ENCODE results near the gene REEP6.

REEP6 gene

GRCh38 chr19:1468274-1468820 is 22.6 kb upstream of the REEP6 start:
- Histone ChIP-seq H3K36me3 (ENCODE audit: control insufficient read depth in 1 of 2, insufficient read depth in 2 of 2, low read length in 2 of 2) (no peaks in the 10 kb centered on the region), H3K9ac (ENCODE audit: low read depth in 1 of 2, low read length in 2 of 2) (no peak overlapping the region), H3K4me1 (ENCODE audit: control insufficient read depth in 1 of 2, insufficient read depth in 2 of 2, low read length in 2 of 2) (peaks cover 19 to 33% of the 10 kb centered on the region in 2 donors), H3K9me3 (ENCODE audit: control insufficient read depth in 1 of 2, low read length in 2 of 2) (no peaks in the 10 kb centered on the region), H3K27me3 (ENCODE audit: control insufficient read depth in 1 of 2, insufficient read depth in 2 of 2, low read length in 2 of 2) (peaks cover 48 to 57% of the 10 kb centered on the region in 2 donors), H3K27ac (ENCODE audit: low read depth, low read length) (no peak overlapping the region), H3K4me3 (ENCODE audit: low read depth in 1 of 2, low read length in 2 of 2) (no peak overlapping the region)

DNA sequence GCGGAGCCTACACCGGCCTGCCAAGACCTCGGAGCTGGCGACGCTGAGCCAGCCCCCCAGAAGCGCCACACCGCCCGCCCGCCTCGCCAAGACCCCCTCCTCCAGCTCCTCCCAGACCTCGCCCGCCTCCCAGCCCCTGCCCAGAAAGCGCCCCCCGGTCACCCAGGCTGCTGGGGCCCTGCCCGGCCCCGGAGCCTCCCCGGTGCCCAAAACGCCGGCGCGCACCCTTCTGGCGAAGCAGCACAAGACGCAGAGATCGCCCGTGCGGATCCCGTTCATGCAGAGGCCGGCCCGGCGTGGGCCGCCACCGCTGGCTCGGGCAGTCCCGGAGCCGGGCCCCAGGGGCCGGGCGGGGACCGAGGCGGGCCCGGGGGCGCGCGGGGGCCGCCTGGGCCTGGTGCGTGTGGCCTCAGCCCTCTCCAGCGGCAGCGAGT is 22.1 kb upstream of the REEP6 start:
- Histone ChIP-seq H3K36me3 (ENCODE audit: control insufficient read depth in 1 of 2, insufficient read depth in 2 of 2, low read length in 2 of 2) (no peaks in the 10 kb centered on the region), H3K27me3 (ENCODE audit: control insufficient read depth in 1 of 2, insufficient read depth in 2 of 2, low read length in 2 of 2) (peaks cover 48 to 58% of the 10 kb centered on the region in 2 donors), H3K4me3 (ENCODE audit: low read depth in 1 of 2, low read length in 2 of 2) (no peak overlapping the region), H3K9ac (ENCODE audit: low read depth in 1 of 2, low read length in 2 of 2) (no peak overlapping the region), H3K9me3 (ENCODE audit: control insufficient read depth in 1 of 2, low read length in 2 of 2) (no peaks in the 10 kb centered on the region), H3K27ac (ENCODE audit: low read depth, low read length) (no peak overlapping the region), H3K4me1 (ENCODE audit: control insufficient read depth in 1 of 2, insufficient read depth in 2 of 2, low read length in 2 of 2) (peaks cover 19 to 33% of the 10 kb centered on the region in 2 donors)

- no peaks in the 10 kb centered on the region for H3K9me3 ChIP-seq (ENCODE audit: control insufficient read depth in 1 of 2, low read length in 2 of 2)
- no peaks in the 10 kb centered on the region for H3K36me3 ChIP-seq (ENCODE audit: control insufficient read depth in 1 of 2, insufficient read depth in 2 of 2, low read length in 2 of 2)
- H3K9ac ChIP-seq (ENCODE audit: low read depth in 1 of 2, low read length in 2 of 2) = no peak overlapping the region
- H3K27ac ChIP-seq (ENCODE audit: low read depth, low read length) = no peak overlapping the region
- peaks cover 48 to 58% of the 10 kb centered on the region in 2 donors for H3K27me3 ChIP-seq (ENCODE audit: control insufficient read depth in 1 of 2, insufficient read depth in 2 of 2, low read length in 2 of 2)
- peak overlapping the region in 1 of 2 donors; percentile 50 for H3K4me3 ChIP-seq (ENCODE audit: low read depth in 1 of 2, low read length in 2 of 2)
- H3K4me1 ChIP-seq (ENCODE audit: control insufficient read depth in 1 of 2, insufficient read depth in 2 of 2, low read length in 2 of 2) = peaks cover 19 to 33% of the 10 kb centered on the region in 2 donors
Observed at GRCh38 chr19:1469255-1470054, 21.5 kb upstream of the REEP6 start.

DNA sequence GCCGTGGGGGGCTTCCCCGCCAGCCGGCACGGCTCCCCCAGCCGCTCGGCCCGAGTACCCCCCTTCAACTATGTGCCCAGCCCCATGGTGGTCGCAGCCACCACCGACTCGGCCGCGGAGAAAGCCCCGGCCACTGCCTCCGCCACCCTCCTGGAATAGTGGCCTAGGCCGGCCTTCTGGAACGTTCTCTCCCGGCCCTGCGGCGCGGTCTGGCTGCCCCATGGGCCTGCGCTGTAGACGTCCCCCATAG is 21.0 kb upstream of the REEP6 start:
- Histone ChIP-seq H3K36me3 (ENCODE audit: control insufficient read depth in 1 of 2, insufficient read depth in 2 of 2, low read length in 2 of 2) (no peaks in the 10 kb centered on the region), H3K9me3 (ENCODE audit: control insufficient read depth in 1 of 2, low read length in 2 of 2) (no peaks in the 10 kb centered on the region), H3K4me3 (ENCODE audit: low read depth in 1 of 2, low read length in 2 of 2) (peak overlapping the region; percentile 50 to 60), H3K4me1 (ENCODE audit: control insufficient read depth in 1 of 2, insufficient read depth in 2 of 2, low read length in 2 of 2) (peaks cover 19 to 33% of the 10 kb centered on the region in 2 donors), H3K27me3 (ENCODE audit: control insufficient read depth in 1 of 2, insufficient read depth in 2 of 2, low read length in 2 of 2) (peaks cover 48 to 58% of the 10 kb centered on the region in 2 donors), H3K9ac (ENCODE audit: low read depth in 1 of 2, low read length in 2 of 2) (no peak overlapping the region), H3K27ac (ENCODE audit: low read depth, low read length) (no peak overlapping the region)

DNA sequence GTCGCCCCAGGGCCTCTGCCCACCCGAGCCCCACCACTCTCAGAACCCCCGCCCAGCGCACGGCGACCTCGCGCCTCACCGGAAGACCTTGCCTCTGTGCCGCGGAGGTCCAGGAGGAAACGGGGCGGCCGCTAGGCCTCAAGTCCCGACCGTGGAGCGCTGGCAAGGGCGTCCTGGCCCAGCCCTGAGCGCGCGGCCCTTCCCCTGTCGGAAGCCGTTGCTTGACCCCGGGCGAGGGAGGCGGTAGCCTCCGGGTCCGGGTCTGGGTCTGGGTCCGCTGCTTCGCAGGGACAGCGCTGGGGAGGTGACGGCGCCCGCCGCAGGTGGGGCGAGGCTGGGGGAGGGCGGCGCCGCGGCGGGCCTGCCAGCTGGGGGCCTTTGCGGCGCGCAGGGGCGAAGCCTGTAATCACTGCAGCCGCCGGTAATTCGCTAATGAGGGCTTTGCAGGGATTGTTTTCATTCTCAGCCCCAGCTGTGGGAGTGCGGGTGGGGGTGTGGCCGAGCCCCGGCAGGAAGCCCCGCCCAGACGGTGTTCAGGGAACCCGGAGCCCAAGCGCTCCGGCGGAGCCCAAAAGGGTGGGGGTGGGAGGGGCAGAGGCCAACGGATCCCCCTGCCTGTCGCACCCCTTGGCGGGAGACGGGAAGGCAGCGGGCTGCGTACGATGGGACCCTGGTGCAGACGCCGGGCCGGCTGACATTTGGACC is 20.5 kb upstream of the REEP6 start:
- no peaks in the 10 kb centered on the region for H3K9me3 ChIP-seq (ENCODE audit: control insufficient read depth in 1 of 2, low read length in 2 of 2)
- peaks cover 48 to 58% of the 10 kb centered on the region in 2 donors for H3K27me3 ChIP-seq (ENCODE audit: control insufficient read depth in 1 of 2, insufficient read depth in 2 of 2, low read length in 2 of 2)
- peak overlapping the region; percentile 50 to 60 for H3K4me3 ChIP-seq (ENCODE audit: low read depth in 1 of 2, low read length in 2 of 2)
- H3K9ac ChIP-seq (ENCODE audit: low read depth in 1 of 2, low read length in 2 of 2) = no peak overlapping the region
- H3K27ac ChIP-seq (ENCODE audit: low read depth, low read length) = no peak overlapping the region
- no peaks in the 10 kb centered on the region for H3K36me3 ChIP-seq (ENCODE audit: control insufficient read depth in 1 of 2, insufficient read depth in 2 of 2, low read length in 2 of 2)
- peaks cover 19 to 32% of the 10 kb centered on the region in 2 donors for H3K4me1 ChIP-seq (ENCODE audit: control insufficient read depth in 1 of 2, insufficient read depth in 2 of 2, low read length in 2 of 2)

DNA sequence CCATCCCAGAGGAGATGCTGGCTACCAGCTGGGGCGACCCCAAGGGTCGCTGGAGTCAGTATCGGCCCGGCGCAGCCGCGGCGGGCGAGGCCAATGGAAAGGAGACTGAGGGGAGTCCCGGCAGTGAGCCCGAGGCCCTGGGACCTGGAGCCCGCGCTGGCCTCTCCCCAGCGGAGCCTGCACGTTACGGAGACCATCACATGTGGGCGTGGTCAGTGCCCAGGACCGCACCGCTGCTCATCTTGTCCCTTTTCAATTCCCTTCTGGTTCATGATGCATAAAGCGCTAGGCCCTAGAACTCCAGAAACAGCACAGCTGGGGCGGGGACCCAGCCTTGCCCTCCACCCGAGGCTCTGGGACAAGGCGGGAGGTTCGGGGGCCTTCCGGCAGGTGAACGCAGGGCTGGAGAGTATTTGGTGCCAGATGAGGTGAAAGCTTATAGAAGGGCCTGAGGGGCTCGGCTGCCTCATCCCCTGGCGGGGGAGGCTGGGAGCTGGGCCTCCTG is 19.9 kb upstream of the REEP6 start:
- H3K9ac ChIP-seq (ENCODE audit: low read depth in 1 of 2, low read length in 2 of 2) = no peak overlapping the region
- no peak overlapping the region for H3K27ac ChIP-seq (ENCODE audit: low read depth, low read length)
- peaks cover 2 to 6% of the 10 kb centered on the region in 2 donors for H3K36me3 ChIP-seq (ENCODE audit: control insufficient read depth in 1 of 2, insufficient read depth in 2 of 2, low read length in 2 of 2)
- peaks cover 19 to 30% of the 10 kb centered on the region in 2 donors for H3K4me1 ChIP-seq (ENCODE audit: control insufficient read depth in 1 of 2, insufficient read depth in 2 of 2, low read length in 2 of 2)
- H3K9me3 ChIP-seq (ENCODE audit: control insufficient read depth in 1 of 2, low read length in 2 of 2) = no peaks in the 10 kb centered on the region
- peaks cover 48 to 58% of the 10 kb centered on the region in 2 donors for H3K27me3 ChIP-seq (ENCODE audit: control insufficient read depth in 1 of 2, insufficient read depth in 2 of 2, low read length in 2 of 2)
- peak overlapping the region; percentile 50 to 60 for H3K4me3 ChIP-seq (ENCODE audit: low read depth in 1 of 2, low read length in 2 of 2)

DNA sequence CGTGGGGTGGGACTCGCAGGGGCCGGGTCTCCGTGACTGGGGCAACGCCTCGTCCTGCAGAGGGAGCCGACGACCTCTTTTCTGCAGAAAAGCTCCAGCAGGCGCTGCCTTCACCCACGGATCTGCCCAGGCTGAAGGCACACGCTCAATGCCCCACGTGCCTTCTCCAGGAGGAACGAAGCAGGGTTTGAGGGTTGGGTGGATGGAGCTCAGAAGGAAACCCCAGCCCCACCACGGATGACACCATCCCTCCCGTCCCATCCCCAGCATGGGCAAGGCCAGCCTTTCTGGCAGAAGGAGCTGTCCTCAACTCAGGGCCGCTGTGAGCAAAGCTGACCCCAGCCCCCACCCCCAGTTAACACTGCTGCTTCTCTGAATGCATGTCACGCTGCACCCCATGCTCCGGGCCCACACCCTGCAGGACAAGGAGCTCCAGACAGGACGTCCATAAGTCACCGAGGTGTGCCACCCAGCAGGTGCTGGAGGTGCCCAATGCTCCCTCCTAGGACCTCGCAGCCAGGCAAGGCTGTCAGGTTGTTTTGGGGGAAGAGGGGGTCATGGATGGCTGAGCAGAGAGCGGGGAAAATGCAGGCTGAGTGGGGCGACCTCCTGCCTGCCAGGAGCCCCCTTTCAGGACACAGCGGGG is 19.3 kb upstream of the REEP6 start:
- H3K27ac ChIP-seq (ENCODE audit: low read depth, low read length) = no peak overlapping the region
- H3K4me3 ChIP-seq (ENCODE audit: low read depth in 1 of 2, low read length in 2 of 2) = no peak overlapping the region
- no peak overlapping the region for H3K9ac ChIP-seq (ENCODE audit: low read depth in 1 of 2, low read length in 2 of 2)
- peaks cover 19 to 30% of the 10 kb centered on the region in 2 donors for H3K4me1 ChIP-seq (ENCODE audit: control insufficient read depth in 1 of 2, insufficient read depth in 2 of 2, low read length in 2 of 2)
- H3K36me3 ChIP-seq (ENCODE audit: control insufficient read depth in 1 of 2, insufficient read depth in 2 of 2, low read length in 2 of 2) = peaks cover 8% of the 10 kb centered on the region in 2 donors
- peaks cover 43 to 55% of the 10 kb centered on the region in 2 donors for H3K27me3 ChIP-seq (ENCODE audit: control insufficient read depth in 1 of 2, insufficient read depth in 2 of 2, low read length in 2 of 2)
- H3K9me3 ChIP-seq (ENCODE audit: control insufficient read depth in 1 of 2, low read length in 2 of 2) = no peaks in the 10 kb centered on the region

- Histone ChIP-seq H3K9ac (ENCODE audit: low read depth in 1 of 2, low read length in 2 of 2) (no peak overlapping the region), H3K36me3 (ENCODE audit: control insufficient read depth in 1 of 2, insufficient read depth in 2 of 2, low read length in 2 of 2) (peaks cover 9 to 11% of the 10 kb centered on the region in 2 donors), H3K4me3 (ENCODE audit: low read depth in 1 of 2, low read length in 2 of 2) (no peak overlapping the region), H3K4me1 (ENCODE audit: control insufficient read depth in 1 of 2, insufficient read depth in 2 of 2, low read length in 2 of 2) (peaks cover 19 to 30% of the 10 kb centered on the region in 2 donors), H3K27me3 (ENCODE audit: control insufficient read depth in 1 of 2, insufficient read depth in 2 of 2, low read length in 2 of 2) (peaks cover 39 to 47% of the 10 kb centered on the region in 2 donors), H3K9me3 (ENCODE audit: control insufficient read depth in 1 of 2, low read length in 2 of 2) (no peaks in the 10 kb centered on the region), H3K27ac (ENCODE audit: low read depth, low read length) (no peak overlapping the region)
Observed at GRCh38 chr19:1472231-1473084, 18.5 kb upstream of the REEP6 start.

GRCh38 chr19:1473085-1473851 is 17.7 kb upstream of the REEP6 start:
- H3K9ac ChIP-seq (ENCODE audit: low read depth in 1 of 2, low read length in 2 of 2) = no peak overlapping the region
- no peak overlapping the region for H3K27ac ChIP-seq (ENCODE audit: low read depth, low read length)
- H3K9me3 ChIP-seq (ENCODE audit: control insufficient read depth in 1 of 2, low read length in 2 of 2) = no peaks in the 10 kb centered on the region
- no peak overlapping the region for H3K4me3 ChIP-seq (ENCODE audit: low read depth in 1 of 2, low read length in 2 of 2)
- peaks cover 19 to 32% of the 10 kb centered on the region in 2 donors for H3K4me1 ChIP-seq (ENCODE audit: control insufficient read depth in 1 of 2, insufficient read depth in 2 of 2, low read length in 2 of 2)
- peaks cover 9 to 12% of the 10 kb centered on the region in 2 donors for H3K36me3 ChIP-seq (ENCODE audit: control insufficient read depth in 1 of 2, insufficient read depth in 2 of 2, low read length in 2 of 2)
- H3K27me3 ChIP-seq (ENCODE audit: control insufficient read depth in 1 of 2, insufficient read depth in 2 of 2, low read length in 2 of 2) = peaks cover 37 to 39% of the 10 kb centered on the region in 2 donors

Data from duodenal mucosa (tissue), 2 donors.